ENCODE results near the gene KCTD5. TPM values are rescaled to one million over a fixed set of nuclear protein-coding genes. Genes with fewer than 3 reads are reported as not detected.

Gene KCTD5
- total RNA-seq, 1 donor from 2014 or later = 10.4 TPM

DNA sequence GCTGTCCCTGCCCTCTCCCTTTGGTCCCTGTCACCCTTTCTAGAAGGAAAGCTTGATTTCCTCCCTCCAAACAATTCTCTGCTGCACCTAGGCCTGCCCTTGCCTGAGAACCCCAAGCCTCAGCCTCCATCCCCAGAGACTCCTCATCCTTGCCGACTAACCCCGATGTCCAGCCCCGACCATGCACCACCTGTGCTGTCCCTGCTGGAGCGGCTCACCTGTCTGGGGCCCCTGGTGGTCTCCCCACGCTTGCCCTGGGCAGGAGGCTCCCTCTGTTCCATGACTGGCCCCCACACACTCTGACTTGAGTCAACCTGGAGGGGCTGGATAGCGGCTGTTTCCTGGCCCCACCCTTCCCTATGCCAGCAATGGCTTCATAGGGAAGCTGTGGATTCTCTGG, 58.2 kb downstream of the KCTD5 start:
- intact Hi-C loops (cut with micrococcal nuclease) = no loop called here
- no peak for DNase-seq

DNA sequence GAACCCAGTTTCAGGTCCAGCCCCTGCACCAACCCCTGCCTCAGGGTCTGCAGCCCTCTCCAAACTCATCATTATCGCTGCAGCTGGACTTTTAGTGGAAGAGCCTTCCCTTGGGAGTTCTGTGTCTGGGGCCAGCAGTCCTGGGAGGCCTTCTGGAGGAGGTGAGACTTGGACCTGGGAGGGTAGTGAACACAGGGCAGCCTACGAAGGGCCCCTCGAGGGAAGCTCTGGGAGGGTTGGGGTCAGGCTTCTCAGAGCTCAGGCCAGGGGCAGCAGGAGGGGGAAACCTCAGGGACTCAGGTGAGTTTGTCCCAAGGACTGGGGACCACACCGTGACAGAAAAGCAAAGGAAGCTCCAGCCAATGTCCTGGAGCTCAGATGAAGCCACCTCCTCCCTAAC, 58.8 kb downstream of the KCTD5 start:
- intact Hi-C loops (cut with micrococcal nuclease) = no loop called here
- no peak for ATAC-seq
- no peak for DNase-seq

More for the DNA sequence above, 58.2 kb downstream of the KCTD5 start:
- no peak for ATAC-seq

DNA sequence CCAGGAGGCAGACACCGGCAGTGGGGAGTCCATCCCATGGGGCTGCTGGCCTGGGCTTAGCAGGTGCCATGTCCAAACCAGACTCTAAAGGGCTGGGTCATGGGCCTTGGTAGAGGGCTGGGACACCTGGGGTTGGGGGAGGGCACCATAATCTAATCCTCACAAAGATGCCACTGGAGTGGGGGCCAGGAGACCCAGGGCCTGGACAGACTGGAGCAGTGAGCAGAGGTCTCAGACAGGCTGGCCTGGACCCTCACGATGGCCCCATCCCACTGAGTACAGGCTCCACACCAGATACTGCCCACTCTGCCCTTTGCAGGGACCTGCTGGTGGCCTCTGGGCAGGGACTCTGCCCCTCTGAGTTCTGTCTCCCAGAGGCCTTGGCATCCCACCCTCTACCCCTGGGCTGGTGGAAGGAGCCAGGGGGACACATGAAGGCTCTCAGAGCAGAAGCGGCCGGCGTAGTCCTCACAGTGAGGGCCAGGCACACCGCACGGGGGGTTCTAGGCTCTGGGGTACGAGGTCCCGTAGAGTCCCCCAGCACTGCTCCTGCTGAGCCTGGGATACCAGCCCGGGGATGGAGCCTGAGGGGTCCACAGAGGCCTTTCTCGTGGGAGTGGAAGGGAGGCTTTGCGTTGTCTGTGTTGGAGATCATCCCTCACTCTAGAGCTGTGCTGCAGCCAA, 60.1 kb downstream of the KCTD5 start:
- DNase-seq (no peak), ATAC-seq (no peak)
- intact Hi-C loops (cut with micrococcal nuclease) = no loop called here

DNA sequence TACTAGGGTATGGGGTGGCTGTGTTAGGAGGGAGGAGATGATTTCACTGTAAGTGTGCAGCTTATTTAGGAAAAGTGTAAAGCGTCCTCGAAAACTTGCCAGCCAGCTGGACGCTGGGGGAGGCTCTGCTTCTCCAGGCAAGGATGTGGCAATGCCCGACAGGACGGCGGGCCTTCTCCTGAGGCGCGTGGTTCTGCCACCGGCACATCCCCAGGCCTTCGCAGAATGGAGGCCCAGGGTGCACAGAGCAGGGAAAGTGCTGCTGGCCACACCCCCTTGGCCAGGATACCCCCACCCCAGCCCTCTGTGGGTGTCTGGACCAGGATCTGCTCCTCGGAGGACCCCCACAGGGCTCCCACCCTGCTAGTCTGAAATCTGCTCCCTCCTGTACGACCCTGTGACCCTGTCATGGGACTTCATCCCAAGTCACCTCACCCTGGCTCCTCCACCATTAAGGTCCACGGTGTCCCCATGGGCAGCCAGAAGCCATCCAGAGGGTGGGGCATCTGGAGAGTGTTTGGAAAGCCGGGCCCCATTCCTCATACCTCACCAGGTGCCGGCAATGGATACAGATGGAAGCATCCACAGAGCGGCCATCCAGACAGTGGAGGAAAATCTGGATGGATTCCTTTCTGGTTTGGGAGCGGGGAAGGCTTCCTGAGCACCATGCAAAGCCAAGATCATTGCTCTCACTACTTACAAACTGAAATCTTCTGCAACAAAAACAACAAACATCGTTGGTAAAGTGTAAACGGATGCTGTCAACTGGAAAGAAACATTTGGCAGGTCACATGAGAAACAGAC, 60.9 kb downstream of the KCTD5 start:
- DNase-seq (no peak), ATAC-seq (no peak)
- intact Hi-C loops (cut with micrococcal nuclease) = no loop called here

DNA sequence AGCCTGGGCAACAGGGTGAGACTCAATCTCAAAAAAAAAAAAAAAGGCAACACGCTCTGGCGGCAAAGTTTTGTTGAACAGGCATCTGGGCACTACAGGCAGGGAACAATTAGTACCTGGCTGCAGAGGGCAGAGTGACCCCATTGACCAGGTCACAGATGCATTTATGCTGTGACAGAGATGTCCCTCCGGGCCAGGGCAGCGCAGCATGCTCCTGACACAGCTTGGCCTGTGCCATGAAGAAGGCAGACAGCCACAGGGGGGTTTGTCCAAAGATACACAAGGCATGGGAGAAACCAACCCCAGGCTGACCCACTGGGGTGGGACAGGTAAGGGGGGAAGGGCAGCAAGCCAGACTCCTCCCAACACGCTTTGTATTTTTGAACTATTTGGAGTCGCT, 62.4 kb downstream of the KCTD5 start:
- intact Hi-C loops (cut with micrococcal nuclease) = no loop called here
- DNase-seq = no peak
- no peak for ATAC-seq

DNA sequence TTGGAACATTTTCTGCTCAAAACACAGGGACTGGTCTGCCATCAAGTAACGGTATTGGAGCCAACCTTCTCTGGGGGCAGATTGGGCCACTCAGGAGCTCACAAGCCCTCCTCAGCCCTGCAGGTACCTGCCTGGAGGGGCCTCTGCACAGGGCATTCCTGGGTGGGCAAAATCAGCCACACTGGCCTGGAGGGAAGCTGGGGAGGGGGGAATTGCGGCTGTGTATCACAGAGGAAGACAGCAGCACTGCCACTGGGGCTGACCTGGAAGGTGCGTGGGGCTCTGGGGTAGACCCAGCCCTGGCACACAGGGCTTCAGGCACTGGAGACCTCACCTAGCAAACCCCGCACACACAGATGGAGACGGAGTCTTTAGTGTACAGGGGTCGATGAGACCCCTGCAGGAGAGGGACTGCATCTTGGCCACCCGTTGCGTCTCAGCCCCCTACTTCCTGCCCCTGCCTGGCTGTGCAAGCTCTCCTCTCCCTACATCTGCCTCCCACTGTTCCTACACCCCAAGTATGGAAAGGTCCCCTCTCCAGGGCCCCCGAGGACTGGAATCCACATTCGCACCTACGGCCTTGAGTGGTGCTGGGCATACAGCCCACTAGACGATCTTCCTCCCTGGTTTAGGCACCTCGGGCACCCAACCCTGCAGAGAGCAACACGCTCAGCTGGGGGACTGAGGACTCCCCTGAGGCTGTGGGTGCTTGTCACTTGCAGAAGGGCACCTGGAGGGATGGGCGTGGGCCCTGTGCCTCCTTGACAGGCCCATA, 63.0 kb downstream of the KCTD5 start:
- no peak for DNase-seq
- ATAC-seq = no peak
- intact Hi-C loops (cut with micrococcal nuclease) = no loop called here

DNA sequence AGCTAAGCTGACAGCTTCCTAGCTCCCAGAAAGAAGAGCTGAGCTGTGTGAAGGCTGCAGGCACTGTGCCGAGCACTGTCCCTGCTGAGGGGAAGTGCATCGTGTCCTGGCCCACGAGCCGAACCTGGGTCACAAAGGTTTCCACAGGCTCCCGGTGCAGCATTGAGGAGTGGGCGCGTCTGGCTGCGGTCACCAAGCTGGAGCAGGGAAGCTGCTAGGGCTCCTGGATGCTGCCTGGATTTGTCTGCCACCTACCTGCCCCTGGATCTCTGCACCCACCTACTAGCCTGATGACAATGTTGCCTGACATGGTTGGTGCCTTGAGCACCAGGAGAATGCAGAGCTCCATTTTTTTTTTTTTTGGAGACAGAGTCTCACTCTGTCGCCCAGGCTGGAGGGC, 63.6 kb downstream of the KCTD5 start:
- intact Hi-C loops (cut with micrococcal nuclease) = no loop called here
- no peak for DNase-seq
- ATAC-seq = no peak

DNA sequence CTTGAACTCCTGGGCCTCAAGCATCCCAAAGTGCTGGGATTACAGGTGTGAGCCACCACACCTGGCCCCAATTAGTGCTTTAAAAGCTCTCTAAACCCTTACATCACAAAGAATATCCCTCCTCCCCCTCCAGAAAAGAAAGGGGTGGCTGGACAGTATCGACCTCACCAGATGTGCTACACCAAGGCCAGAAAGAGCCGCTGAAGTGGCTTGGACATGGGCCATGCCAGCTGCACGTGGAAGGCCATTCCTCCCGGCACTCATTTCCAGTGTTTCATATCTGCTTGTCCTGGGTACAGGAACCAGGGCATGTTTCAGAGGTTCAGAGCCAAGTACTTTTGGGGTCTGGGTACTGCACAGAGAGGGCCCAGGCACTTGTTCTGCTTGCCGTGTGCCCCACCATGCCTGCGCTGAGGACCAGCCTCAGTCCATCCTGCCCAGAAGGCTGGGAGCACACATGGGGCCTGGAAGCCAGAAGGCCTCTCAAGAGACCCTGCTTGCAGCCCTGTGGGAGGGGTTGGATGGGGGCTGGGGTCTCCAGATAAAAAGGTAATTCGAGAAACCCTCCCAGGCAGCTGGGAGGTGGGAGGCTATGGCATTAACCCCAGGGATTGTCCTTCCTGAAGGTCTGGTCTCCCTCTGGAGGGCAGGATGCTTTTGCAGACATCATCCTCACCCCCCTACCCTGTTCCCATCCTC, 66.6 kb downstream of the KCTD5 start:
- no peak for DNase-seq
- no peak for ATAC-seq
- intact Hi-C loops (cut with micrococcal nuclease) = no loop called here

DNA sequence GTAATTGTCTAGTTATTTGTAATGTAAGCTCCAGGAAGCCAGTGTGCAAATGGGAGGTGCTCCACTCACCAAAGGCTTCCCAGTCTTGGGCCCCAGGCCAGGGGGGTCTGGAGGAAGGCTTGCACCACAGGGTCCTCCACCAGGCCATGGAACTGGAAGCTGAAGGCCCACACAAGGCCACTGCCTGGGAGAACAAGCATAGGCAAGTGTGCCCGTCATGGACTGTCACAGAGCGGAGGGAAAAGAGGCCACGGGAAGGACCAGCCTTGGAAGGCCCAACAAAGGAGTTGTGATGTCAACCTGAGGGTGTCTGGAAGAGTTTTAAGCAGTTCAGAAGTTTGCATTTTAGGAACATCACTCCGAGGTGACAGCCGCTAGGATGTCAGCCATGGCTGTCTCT, 67.2 kb downstream of the KCTD5 start:
- ATAC-seq (no peak), DNase-seq (no peak)
- intact Hi-C loops (cut with micrococcal nuclease) = no loop called here

DNA sequence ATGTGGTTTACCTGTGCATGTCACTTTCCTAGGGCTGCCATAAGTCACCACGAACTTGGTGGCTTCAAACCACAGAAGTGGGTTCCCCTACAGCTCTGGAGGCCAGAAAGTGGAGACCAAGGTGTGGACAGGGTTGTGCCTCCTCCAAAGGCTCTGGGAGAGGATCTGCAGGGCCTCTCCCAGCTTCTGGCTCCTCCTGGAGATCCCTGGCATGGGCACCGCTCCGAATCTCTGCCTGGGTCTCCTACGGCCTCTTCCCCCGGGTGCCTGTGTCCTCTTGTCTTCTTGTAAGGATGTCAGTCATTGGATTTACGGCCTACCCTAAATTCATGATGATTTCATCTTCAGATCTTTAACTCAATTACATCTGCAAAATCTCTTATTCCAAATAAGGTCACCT, 67.6 kb downstream of the KCTD5 start:
- DNase-seq (no peak), ATAC-seq (no peak)
- intact Hi-C loops (cut with micrococcal nuclease) = no loop called here

DNA sequence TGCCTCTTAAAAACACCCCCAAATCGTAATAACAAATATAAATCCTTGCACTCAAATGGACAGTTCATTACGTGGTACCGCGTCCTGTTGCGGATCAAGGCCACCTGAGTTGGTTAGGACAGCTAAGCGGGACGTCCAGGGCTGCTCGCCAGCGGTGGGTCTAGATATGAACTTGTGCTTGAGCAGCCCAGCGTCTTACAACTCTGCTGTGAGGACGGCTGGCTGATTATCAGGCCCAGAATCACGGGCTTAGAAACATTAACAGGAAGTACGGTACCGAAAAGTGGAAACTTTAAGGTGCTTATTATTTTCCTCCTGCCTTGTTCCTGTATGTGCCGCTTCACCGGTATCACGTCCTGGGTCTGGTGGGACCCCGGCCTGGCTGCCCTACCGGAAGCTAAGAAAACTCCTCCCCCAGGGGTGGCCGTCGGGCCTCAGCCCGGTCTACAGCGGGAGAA, 69.3 kb downstream of the KCTD5 start:
- DNase-seq = peak; percentile 45
- intact Hi-C loops (cut with micrococcal nuclease) = no loop called here
- ATAC-seq = no peak

DNA sequence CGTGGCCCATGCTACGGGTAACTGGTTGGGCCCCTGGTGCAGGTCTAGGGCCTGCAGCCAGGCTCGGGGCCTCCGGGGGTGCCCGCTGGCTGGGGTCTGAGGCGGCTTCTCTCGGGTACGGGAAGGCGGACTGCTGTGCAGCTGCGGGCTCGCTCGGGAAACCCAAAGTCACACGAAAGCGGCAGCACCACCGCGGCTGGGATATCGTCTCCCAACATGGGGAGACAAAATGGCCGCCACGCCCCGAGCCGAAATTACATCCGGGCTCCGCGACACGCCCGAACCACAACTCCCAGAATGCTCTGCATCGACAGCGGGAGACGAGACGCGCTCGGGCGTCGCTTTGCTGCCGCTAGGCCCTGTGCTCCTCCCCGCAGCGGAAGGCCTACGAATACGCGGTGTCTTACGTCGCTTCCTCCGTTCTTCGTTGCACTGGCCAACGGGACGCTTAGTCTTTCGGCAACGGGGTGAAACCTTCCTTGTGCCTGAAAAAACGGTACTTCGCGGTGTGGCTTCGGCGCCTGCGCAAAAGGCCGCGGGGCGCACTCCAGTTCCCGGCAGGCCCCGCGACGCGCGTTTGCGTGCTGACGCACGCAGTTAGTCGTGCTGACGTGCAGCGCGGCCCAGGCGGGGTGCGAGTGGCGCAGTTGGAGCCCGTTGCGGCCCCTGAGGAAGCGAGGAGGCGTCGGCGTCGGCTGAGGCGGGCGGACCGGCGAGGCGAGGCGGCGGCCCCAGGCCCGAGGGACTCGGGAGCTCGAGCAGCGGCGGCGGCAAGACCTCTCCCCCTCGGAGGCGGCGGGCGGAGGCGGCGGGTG, 69.9 kb downstream of the KCTD5 start, which contains the start of gene SRRM2:
Gene SRRM2 (plus strand): TSS at position 604 of the 815 bp plus-strand sequence. CDS start 3,727 bp downstream, outside the sequence.
- intact Hi-C loops (cut with micrococcal nuclease) = no loop called here
- ATAC-seq = peak; percentile 94
- peak; percentile 97 for DNase-seq

DNA sequence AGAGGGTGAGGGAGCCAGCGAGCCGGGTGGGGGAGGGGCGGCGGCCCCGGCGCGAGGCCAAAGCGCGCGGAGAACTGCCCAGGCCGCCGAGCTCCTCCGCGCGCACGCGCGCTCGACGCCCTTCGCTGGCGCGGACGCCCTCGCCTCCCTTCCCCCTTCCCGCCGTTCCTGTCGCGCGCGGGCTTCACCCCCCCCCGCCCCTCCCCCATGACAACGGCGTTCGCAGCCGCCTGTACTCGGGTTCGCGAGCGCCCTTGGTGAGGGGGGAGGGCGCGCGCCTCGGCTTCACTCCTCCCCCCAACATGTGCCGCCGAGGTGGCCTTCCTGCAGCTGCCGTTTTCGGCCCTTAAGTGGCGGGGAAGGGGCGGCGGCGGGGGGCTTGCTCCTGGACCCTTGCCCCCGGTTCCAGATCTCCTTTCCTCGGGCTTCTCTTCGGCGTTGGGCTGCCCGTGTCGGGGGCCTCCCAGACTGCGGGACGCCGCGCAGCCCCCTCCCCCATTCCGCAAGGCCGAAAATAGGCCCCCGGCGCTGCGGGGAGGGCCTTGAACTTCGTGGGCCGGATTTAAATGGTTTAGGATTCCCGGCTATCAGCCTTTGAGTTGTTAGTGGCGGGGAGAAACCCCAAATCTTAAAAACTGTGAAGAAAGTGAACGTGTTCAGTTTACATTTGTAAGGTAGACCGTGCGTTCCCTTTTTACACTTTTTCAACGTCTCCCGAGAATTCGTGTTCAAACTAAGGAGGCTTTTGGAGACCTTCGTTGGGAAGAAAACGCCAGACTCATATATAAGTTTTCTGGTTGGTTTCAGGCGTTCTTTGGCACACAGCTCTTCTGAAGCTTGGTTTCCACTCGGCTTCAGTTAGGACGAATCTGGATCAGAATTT, 70.8 kb downstream of the KCTD5 start:
- intact Hi-C loops (cut with micrococcal nuclease) = no loop called here

DNA sequence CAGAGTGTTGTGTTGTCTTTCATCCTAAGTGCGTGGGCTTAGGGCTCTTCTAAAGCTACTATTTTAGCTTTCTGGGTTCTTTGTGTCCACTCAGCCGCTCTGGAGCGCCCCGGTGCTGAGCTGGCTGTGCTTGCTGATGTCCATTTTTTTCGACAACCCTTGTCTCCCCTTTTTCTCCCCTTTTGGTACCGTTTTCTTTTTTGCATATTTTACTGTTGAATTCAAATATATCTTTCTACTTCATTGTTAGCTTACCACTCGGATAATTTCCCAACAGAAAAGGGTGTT, 71.4 kb downstream of the KCTD5 start:
- ATAC-seq = no peak
- intact Hi-C loops (cut with micrococcal nuclease) = no loop called here
- no peak for DNase-seq

More for the DNA sequence above, 70.8 kb downstream of the KCTD5 start:
- DNase-seq = peak; percentile 92
- peak; percentile 87 for ATAC-seq

DNA sequence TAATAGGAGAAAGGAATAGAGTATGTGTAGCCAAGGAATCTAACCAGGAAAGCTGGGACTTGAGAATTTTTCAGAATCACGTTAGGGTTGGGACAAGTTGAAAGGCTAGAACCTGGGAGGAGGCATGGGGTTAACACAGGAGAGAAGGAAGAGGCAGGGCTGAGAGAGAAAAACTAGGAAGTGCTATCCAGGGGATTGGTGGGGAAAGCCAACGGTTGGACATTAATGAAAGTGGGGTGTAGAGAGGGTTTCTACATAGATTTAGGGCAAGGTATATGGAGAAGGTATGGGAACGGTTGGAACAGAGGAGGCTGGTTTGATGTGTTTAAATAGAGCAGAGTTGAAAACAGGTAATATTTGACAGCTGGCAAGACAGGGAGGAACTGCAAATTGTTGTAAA, 72.8 kb downstream of the KCTD5 start:
- no peak for DNase-seq
- intact Hi-C loops (cut with micrococcal nuclease) = no loop called here
- no peak for ATAC-seq

DNA sequence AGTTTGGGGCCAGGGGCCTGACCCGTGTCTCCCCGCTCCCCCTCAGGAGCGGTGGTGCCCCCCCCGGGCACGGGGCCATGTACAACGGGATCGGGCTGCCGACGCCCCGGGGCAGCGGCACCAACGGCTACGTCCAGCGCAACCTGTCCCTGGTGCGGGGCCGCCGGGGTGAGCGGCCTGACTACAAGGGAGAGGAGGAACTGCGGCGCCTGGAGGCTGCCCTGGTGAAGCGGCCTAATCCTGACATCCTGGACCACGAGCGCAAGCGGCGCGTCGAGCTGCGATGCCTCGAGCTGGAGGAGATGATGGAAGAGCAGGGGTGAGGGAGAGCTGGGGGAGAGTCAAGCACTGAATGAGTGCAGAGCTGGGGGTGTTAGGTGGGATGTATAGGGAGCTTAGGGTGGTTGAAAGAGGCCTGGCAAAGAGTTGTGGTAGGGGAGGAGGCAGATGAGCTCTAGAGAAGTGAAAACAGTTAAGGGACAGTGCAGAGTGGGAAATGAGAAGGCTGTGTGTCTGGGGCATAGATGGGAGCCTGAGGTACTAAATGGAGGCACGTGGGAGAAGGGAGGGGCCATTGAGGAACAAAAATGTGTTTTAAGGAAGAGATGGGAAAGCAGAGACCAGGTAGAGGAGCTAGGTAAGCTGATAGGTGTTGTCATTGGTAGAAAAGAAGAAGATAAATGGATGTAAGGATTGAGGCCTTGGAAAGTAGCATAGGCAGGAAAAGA, 74.1 kb downstream of the KCTD5 start:
- no peak for ATAC-seq
- intact Hi-C loops (cut with micrococcal nuclease) = no loop called here
- no peak for DNase-seq

DNA sequence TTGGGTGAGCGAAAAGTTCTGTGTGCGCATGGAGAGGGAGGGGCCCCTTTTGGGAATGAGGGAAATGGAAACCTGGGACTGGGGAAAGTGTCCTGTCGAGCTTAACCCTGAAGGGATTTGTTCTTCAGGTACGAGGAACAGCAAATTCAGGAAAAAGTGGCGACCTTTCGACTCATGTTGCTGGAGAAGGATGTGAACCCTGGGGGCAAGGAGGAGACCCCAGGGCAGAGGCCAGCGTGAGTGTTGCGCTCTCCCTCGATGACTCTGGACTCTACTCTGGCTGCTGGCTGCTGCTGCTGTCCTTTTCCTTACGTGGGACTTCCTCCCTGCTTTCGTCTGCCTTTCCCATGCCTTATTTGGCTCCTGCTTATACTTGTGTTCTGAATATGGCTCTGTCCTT, 75.0 kb downstream of the KCTD5 start:
- intact Hi-C loops (cut with micrococcal nuclease) = no loop called here
- ATAC-seq (no peak), DNase-seq (no peak)

Data from left ventricle myocardium superior (tissue), 1 donor.